ENCODE results near the gene GDF7.

DNA sequence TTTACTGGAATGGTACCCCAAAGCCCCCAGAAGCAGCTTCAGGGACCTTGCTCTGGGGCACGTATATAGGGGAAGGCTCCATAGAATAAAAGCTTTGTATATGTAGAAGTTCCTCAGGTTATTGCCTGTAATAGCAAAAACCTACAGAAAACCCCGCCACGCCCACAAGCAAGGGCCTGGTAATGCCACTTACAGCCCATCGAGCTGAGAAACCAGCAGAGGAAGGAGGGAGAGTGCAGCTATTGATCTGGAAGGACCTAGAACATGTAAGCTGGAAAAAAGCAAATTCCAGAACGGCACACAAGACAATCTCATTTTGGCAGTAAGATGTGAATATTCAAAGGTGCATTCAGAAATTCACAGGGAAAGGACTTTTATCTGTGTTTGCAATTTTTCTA is 31.8 kb upstream of the GDF7 start:
- TF ChIP-seq, protein P1, sequence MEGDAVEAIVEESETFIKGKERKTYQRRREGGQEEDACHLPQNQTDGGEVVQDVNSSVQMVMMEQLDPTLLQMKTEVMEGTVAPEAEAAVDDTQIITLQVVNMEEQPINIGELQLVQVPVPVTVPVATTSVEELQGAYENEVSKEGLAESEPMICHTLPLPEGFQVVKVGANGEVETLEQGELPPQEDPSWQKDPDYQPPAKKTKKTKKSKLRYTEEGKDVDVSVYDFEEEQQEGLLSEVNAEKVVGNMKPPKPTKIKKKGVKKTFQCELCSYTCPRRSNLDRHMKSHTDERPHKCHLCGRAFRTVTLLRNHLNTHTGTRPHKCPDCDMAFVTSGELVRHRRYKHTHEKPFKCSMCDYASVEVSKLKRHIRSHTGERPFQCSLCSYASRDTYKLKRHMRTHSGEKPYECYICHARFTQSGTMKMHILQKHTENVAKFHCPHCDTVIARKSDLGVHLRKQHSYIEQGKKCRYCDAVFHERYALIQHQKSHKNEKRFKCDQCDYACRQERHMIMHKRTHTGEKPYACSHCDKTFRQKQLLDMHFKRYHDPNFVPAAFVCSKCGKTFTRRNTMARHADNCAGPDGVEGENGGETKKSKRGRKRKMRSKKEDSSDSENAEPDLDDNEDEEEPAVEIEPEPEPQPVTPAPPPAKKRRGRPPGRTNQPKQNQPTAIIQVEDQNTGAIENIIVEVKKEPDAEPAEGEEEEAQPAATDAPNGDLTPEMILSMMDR (IDR thresholded peaks at IDR 0.05) = no peak
- TF ChIP-seq POLR2A (IDR thresholded peaks at IDR 0.05) = no peak

All from right lobe of liver (tissue), 4 donors.